Skin epidermis (tissue), 12 donors: ENCODE measurements around the gene CLIC4.
"Not testable (repeated sequence)": the region's sequence is repeated elsewhere in the genome, so short reads cannot be mapped to it uniquely, and the experiment has no call there.

Experiments used
- H3K27ac ChIP-seq, 21 experiments: fragments of 200-600 bp; sonication (generic) in 11 of 21; one replicate each; pipeline ENCODE4 v1.5.0; 2020; ENCODE audit warnings: mild to moderate bottlenecking in 3 of 21, inconsistent platforms in 2 of 21, moderate library complexity in 2 of 21
- H3K4me3 ChIP-seq, 7 experiments: fragments of 200-600 bp; sonication (generic) in 2 of 7; one replicate each; pipeline ENCODE4 v1.5.0; 2020; ENCODE audit warnings: inconsistent platforms in 2 of 7, mild to moderate bottlenecking in 2 of 7, moderate library complexity in 1 of 7

The CLIC4 gene

DNA sequence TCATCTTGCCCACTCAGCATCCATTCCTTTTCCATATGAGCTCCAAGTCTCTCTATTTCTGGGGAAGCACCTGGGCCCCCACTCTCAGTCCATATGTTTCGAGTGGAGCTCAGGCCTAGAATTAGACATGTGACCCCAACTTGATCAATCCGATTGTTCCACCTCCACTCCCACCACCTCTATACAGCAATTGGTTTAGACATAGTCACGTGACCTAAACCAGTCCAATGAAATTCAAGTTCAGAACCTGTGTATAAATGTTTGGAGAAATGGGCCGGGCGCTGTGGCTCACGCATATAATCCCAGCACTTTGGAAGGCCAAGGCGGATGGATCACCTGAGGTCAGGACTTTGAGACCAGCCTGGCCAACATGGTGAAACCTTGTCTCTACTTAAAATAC is 29.6 kb upstream of the CLIC4 start:
- H3K27ac ChIP-seq, result peak overlapping the region in 2 of 21 experiments; percentile 12 to 73
- no peak overlapping the region for H3K4me3 ChIP-seq

DNA sequence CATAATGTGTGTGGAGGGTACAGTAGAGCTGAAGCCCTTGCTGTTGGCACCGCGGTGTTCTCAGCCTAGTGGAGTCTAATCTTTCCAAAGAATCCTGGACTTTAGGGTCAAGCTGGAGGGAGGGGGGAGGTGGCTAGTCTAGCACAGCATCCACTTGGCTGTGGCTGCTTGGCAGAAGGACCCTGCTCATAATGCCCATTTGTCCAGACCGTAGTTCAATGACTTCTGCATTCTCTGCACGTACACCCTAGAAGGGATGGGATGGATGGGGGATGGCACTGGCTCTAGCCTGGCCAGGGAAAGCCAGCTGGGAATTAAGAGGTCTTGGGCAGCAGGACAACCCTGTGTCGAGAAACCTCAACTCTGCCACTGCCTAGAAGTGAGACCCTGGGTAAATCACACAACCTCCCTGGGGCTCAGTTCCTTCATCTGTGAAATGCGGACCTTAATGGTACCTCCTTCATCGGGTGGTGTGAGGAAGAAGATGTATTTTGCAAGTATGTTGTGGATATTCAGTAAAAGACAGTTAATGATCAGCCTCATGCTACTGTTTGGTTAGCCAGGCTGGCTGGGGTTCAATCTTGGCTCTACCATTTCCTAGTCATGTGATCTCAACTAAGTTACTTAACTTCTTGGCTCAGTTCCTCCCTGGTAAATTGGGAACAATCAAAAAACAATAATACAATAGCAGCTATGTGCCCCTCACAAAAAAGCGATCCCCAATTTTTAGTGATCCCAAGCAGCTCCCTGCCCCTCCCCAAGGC is 27.2 kb upstream of the CLIC4 start:
- no peak overlapping the region for H3K27ac ChIP-seq
- H3K4me3 ChIP-seq, result no peak overlapping the region

DNA sequence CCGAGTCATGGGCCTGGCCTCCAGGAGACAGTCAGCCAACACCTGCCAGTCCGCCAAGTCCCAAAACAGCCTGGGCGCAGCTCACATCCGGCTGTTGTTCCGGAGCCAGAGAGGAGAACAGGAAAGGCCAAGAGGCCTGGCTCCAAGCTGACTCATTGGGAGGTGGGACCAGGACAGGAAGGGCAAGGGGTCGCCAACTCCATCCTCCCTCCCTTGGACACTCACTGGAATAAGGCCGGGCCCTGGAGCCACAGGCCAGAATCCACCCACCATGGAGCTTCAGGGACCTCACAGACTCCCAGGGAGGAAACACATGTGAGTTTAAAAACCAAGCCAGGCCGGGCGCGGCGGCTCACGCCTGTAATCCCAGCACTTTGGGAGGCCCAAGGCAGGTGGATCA is 25.1 kb upstream of the CLIC4 start:
- H3K27ac ChIP-seq, result peak overlapping the region in 7 of 21 experiments; percentile 5 to 59 (median 26)
- no peak overlapping the region for H3K4me3 ChIP-seq

DNA sequence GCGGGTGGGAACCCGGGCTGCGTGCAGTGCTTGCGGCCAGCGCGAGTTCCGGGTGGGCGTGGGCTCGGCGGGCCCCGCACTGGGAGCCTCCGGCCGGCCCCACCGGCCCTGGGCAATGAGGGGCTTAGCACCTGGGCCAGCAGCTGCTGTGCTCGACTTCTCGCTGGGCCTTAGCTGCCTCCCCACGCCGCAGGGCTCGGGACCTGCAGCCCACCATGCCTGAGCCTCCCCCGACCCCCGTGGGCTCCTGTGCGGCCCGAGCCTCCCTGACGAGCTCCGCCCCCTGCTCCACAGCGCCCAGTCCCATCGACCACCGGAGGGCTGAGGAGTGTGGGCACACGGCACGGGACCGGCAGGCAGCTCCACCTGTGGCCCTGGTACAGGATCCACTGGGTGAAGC is 23.7 kb upstream of the CLIC4 start:
- no peak overlapping the region for H3K4me3 ChIP-seq
- H3K27ac ChIP-seq, result no peak overlapping the region

DNA sequence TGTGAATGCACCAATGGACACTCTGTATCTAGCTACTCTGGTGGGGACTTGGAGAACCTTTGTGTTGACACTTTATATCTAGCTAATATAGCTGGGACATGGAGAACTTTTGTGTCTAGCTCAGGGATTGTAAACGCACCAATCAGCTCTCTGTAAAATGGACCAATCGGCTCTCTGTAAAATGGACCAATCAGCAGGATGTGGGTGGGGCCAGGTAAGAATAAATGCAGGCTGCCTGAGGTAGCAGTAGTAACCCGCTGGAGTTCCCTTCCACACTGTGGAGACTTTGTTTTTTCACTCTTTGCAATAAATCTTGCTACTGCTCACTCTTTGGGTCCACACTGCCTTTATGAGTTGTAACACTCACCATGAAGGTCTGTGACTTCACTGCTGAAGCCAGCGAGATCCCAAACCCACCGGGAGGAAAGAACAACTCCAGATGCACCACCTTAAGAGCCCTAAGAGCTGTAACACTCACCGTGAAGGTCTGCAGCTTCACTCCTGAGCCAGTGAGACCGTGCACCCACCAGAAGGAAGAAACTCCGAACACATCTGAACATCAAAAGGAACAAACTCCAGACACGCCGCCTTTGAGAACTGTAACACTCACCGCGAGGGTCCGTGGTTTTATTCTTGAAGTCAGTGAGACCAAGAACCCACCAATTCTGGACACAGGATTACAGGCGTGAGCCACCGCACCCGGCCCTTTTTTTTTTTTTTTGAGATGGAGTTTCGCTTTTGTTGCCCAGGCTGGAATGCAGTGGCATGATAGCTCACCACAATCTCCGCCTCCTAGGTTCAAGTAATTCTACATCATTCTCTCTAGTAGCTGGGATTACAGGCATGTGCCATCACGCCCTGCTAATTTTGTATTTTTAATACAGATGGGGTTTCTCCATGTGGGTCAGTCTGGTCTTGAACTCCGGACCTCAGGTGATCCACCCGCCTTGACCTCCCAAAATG is 22.9 kb upstream of the CLIC4 start:
- Histone ChIP-seq H3K27ac (peak overlapping the region in 5 of 21 experiments; percentile 7 to 46 (median 17)), H3K4me3 (peak overlapping the region in 6 of 7 experiments; percentile 13 to 34 (median 18))

DNA sequence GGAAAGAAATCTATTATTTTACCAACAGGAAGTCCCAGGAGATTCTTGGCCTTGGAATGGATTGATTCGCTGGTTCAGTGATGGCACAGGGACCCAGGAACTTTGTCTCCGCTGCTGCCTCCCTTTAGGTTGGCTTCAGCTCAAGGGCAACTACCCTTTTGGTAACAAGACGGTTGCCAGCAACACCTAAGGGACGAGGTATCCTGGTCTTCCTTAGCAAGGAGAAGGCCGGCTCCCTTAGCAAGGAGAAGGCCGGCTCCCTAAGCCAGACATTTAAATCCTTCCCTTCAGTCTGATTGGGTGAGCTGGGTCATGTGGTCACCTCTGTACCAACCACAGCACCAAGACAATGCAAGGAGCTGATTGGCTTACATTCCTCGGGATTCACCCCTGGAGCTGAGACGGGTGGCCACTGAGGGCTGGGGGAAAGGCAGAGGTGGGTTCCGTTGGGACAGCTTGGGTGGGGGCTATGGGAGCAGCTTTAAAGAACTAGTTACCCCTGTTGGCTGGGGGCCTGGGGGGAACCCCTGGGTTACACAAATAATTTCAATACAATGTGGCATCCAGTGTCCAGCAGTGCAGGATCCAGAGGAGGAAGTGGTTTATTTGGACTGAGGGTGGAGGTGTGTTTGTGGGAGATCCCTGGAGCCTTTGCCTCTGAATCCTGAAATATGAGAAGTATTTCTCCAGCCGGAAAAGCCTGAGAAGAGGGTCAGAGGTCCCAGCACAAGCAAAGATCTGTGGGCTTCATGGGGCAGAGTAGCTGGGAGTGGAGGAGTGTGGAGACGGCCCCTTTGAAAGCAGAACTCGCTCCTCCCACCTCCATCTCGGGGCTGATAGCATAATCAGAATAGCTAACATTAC is 20.7 kb upstream of the CLIC4 start:
- Histone ChIP-seq H3K27ac (peak overlapping the region in 6 of 21 experiments; percentile 2 to 58 (median 48)), H3K4me3 (no peak overlapping the region)

DNA sequence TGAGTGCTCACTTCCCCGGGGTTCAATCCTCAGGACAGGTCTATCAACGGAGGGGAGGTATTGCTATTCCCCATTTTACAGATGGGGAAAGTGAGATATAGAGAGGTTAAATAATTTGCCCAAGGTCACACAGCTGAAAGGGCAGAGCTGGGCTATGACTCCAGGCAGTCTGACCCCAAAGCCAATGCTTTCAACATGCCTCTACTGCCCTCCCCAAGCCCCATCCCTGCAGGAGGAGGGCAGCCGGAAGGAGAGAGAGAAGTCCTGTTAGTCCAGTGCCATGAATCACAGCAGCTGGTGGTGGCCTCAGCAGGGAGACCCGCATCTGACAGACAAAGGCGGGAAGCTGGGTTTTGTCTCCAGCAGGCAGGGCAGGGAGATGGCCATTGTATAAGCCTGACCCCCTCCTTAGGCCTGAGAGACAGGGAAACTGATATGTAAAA is 20.0 kb upstream of the CLIC4 start:
- H3K4me3 ChIP-seq, result no peak overlapping the region
- H3K27ac ChIP-seq, result peak overlapping the region in 3 of 21 experiments; percentile 43 to 58 (median 54)

DNA sequence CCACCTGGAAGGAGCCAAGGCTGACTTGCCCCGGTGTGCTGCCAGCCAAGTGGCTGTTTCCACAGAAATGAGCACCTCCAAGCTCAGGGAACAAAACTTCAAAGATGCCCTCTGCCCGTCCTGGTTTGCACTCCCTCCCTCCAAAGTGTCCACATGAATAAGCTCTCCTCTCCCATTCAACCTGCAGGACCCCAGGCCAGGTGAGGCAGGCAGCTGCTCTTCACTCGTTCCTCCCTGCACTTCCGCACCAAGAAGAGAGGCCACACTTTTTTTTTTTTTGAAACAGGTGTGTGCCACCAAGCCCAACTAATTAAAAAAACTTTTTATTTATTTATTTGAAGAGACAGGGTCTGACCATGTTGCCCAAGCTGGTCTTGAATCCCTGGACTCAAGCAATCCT is 18.5 kb upstream of the CLIC4 start:
- H3K27ac ChIP-seq, result peak overlapping the region in 9 of 21 experiments; percentile 11 to 77 (median 42)

DNA sequence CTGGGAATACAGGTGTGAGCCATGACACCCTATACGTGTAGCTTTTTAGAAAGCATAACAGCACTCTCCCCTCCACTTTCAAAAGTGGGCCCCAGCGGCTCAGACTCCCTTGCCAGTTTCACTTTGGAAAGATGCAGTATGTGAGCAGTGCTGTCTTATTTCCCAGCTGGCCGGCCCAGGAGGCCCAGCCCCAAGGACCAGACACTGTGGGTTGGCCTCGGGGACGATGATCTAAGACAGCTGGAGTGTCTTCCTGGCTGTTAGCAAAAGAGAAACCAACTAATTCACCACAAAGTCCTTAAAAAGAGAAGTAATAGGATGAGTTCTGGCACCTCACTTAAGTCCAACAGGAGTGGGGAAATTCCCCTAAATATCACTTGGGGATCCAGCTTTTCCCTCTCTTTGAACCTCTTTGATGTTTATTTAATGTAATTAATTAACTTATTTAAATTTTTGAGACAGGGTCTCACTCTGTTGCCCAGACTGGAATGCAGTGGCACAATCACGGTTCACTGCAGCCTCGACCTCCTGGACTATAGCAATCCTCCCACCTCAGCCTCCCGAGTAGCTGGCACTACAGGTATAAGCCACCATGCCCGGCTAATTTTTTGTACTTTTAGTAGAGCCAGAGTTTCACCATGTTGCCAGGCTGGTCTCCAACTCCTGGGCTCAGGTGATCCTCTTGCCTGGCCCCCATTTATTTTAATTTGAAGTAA is 17.6 kb upstream of the CLIC4 start:
- H3K27ac ChIP-seq, result peak overlapping the region in 17 of 21 experiments; percentile 17 to 77 (median 42)

More for the DNA sequence above, 18.5 kb upstream of the CLIC4 start:
- H3K4me3 ChIP-seq, result no peak overlapping the region

DNA sequence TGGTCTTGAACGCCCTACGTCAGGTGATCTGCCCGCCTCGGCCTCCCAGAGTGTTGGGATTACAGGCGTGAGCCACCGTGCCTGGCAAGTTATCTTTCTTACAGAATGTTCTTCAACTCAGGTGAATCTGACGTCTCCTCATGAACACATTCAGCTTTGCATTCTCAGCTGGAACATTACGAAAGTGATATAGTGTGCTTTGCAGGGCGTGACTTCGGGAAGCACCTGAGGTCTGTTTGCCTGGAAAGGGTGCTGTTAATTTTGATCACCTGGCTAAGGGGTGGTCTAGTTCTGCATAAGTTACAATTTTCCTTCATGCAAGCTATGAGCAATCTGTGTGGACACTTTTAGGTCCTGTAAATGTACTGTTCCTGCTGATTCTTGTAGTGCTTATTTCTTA is 16.3 kb upstream of the CLIC4 start:
- Histone ChIP-seq H3K27ac (no peak overlapping the region), H3K4me3 (no peak overlapping the region)

More for the DNA sequence above, 17.6 kb upstream of the CLIC4 start:
- H3K4me3 ChIP-seq, result no peak overlapping the region

DNA sequence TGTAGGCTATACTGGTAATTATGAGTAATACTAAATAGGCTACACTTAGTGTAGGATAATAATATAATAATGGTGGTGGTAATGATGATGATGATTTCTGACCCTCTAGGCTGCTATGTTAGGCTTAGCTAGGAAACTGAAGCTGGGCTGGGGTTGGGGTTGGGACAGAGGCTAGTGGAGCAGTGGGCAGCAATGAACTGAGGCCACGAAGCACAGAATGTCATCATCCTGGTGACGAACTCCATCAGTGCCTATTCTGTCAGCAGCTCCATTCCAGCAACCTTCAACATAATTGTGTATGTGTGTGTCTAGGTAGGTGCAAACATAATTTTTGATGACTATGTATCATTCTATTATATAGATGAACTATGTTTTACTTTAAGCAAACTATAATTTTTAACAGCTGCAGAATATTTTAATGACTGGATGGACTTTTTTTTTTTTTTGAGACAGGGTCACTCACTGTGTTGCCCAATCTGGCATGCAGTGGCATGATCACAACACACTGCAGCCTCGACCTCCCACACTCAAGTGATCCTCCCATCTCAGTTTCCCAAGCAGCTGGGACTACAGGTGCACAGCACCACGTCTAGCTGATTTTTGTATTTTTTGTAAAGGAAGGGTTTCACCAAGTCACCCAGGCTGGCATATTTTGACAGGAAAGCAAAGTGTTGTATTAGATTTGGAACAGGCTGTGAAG is 12.9 kb upstream of the CLIC4 start:
- Histone ChIP-seq H3K27ac (no peak overlapping the region), H3K4me3 (no peak overlapping the region)

DNA sequence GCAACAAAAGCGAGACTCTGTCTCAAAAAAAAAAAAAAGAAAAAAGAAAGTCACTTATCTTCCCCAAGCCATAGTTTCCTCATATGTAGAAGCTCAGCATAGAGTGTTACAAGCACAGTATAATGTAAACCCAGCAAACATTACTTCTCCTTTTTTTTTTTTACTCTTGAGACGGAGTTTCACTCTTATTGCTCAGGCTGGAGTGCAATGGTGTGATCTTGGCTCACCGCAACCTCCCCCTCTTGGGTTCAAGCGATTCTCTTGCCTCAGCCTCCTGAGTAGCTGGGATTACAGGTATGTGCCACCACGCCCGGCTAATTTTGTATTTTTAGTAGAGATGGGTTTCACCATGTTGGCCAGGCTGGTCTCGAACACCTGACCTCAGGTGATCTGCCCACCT is 11.9 kb upstream of the CLIC4 start:
- H3K4me3 ChIP-seq, result not testable (repeated sequence)
- peak overlapping the region in 1 of 21 experiments; percentile 35 for H3K27ac ChIP-seq

DNA sequence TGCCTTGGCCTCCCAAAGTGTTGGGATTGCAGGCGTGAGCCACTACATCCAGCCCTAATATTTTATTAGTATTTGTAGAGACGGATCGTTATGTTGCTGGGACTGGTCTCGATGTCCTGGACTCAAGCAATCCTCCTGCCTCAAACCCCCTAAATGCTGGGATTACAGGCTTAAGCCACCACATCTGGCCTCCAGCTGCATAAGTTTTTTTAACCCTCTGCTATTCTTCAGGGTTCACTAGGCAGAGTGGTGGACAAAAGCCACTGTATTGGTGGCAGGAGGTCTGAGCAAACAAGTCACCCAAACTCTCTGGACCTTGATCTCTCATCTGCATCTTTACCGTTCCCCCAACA is 10.1 kb upstream of the CLIC4 start:
- no peak overlapping the region for H3K4me3 ChIP-seq
- peak overlapping the region in 8 of 21 experiments; percentile 9 to 62 (median 36) for H3K27ac ChIP-seq

DNA sequence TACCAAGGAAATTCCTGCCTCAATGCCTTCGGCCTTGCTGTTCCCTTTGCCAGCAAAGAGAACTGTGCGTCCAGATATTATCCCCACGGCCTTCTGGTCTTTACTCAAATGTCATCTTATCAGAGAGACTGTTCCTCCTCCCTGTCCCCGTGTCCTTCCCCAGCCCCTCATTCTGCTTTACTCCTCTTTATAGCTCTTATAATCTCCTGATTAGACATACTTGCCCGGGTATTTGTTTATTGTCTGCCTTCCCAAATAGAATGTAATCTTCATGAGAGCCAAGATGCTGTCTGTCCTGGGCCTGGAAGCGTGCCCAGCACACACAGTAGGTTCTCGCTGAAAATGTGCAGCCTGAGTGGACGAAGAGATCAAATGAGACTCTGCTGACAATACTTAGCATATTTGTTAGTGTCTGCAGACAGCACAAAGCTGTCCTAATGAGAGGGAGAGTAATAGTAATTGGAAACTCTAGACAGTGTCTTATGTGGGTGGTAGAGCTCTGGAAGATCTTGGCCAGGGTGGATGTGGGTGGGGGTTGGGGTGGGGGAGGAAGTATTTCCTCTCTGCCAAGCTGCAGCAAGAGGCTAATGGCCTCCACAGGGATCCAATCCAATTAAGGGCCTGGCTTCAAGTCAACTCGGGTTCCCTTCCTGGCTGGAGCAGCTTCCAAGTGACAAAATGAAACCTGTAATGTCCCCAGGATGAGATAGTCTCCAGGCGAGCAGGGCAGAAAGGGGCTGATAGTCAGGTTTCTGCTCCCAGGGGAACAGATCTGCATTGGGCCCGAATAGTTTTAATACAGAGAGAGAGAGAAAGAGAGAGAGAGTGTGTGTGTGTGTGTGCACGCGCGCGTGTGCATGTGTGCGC is 9.5 kb upstream of the CLIC4 start:
- Histone ChIP-seq H3K27ac (peak overlapping the region in 14 of 21 experiments; percentile 7 to 67 (median 33)), H3K4me3 (no peak overlapping the region)

DNA sequence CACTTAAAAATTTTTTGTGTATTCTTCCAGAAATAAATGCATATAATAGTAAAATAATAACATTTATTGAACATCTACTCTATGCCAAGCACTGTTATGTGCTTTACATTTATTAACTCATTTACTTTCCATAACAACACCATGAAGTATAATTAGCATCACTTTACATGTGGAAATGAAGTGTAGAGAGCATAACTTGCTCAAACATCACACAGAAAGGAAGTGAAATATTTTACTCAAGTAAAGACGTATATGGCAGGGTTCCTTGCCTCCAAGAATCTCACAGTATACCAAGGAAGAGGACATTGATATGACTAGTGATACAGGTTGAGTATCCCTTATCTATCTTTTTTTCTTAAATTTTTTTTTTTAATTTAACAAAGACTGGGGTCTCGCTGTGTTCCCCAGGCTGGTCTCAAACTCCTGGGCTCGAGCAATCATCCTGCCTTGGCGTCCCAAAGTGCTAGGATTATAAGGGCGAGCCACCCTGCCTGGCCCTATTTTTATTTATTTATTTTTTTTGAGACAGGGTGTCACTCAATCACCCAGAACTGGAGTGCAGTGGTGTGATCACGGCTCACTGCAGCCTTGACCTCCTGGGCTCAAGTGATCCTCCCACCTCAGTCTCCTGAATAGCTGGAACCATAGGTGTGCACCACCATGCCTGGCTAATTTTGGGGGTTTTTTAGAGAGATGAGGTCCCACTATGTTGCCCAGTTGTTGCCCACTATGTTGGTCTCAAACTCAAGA is 7.7 kb upstream of the CLIC4 start:
- no peak overlapping the region for H3K4me3 ChIP-seq
- no peak overlapping the region for H3K27ac ChIP-seq

DNA sequence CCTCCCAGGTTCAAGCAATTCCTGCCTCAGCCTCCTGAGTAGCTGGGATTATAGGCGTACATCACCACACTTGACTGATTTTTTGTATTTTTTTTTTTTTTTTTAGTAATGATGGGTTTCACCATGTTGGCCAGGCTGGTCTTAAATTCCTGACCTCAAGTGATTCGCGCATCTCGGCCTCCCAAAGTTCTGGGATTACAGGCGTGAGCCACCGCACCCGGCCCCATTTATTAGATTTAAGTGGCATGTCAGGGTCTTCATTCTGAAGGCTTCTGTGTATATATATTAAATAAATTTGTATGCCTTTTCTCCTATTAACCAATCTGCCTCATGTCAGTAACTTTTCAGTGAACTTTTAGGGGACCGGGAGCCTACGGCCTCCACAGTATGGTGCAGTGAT is 6.0 kb upstream of the CLIC4 start:
- no peak overlapping the region for H3K27ac ChIP-seq

More for the DNA sequence above, 6.0 kb upstream of the CLIC4 start:
- H3K4me3 ChIP-seq, result no peak overlapping the region
